ENCODE results near the gene LKAAEAR1.

The LKAAEAR1 gene

GRCh38 chr20:64037199-64037497 lies 47.0 kb downstream of the LKAAEAR1 start:
- no peak for DNase-seq (ENCODE audit: low spot score)

GRCh38 chr20:64036346-64037198 lies 47.6 kb downstream of the LKAAEAR1 start:
- no peak for DNase-seq (ENCODE audit: low spot score)

- DNase-seq (ENCODE audit: low spot score) = no peak
These were observed 48.3 kb downstream of the LKAAEAR1 start, which contains the start of gene C20orf204 for GRCh38 chr20:64035933-64036345. C20orf204 (plus strand) TSS chr20:64036182; CDS start chr20:64036324, 142 bp downstream.

- no peak for DNase-seq (ENCODE audit: low spot score)
These were observed 48.9 kb downstream of the LKAAEAR1 start for GRCh38 chr20:64035066-64035932.

GRCh38 chr20:64033981-64034493 lies 50.2 kb downstream of the LKAAEAR1 start:
- no peak for DNase-seq (ENCODE audit: low spot score)

All from GM03348 (cell line).